Measurements from ENCODE around the gene RAB41. TPM values are rescaled to one million over a fixed set of nuclear protein-coding genes. Genes with fewer than 3 reads are reported as not detected.
"Not testable (repeated sequence)": the region's sequence is repeated elsewhere in the genome, so short reads cannot be mapped to it uniquely, and the experiment has no call there.

RAB41 gene
- not detected in 2 replicates for total RNA-seq

- no peak for DNase-seq
- H3K27me3 Mint-ChIP-seq: no peaks in the 10 kb centered on the region
- no peak within 1 kb of the TSS for H3K27ac Mint-ChIP-seq
- peaks cover 8% of the 10 kb centered on the region for H3K36me3 Mint-ChIP-seq (ENCODE audit: low read depth)
- intact Hi-C loops (cut with micrococcal nuclease): no loop called here
- no peaks in the 10 kb centered on the region for H3K9me3 Mint-ChIP-seq
- H3K4me3 Mint-ChIP-seq: no peak within 1 kb of the TSS
- H3K4me1 Mint-ChIP-seq: no peaks in the 10 kb centered on the region
Measured at GRCh38 chrX:70281951-70282350, at the start of gene RAB41. RAB41 (plus strand) TSS chrX:70282172; CDS start chrX:70282218, 46 bp downstream.

- intact Hi-C loops (cut with micrococcal nuclease): no loop called here
- peaks cover 10% of the 10 kb centered on the region for H3K4me1 Mint-ChIP-seq
- H3K36me3 Mint-ChIP-seq (ENCODE audit: low read depth): no peaks in the 10 kb centered on the region
- H3K27ac Mint-ChIP-seq: no peak within 1 kb of the TSS
- no peak for DNase-seq
- no peaks in the 10 kb centered on the region for H3K9me3 Mint-ChIP-seq
- no peaks in the 10 kb centered on the region for H3K27me3 Mint-ChIP-seq
- H3K4me3 Mint-ChIP-seq: no peak within 1 kb of the TSS
Measured at GRCh38 chrX:70234355-70234754, 47.6 kb upstream of the RAB41 start, which contains the start of gene AWAT1. AWAT1 (plus strand) TSS chrX:70234655; CDS start chrX:70234696, 41 bp downstream.

GRCh38 chrX:70240751-70241150, 41.2 kb upstream of the RAB41 start:
- Mint-ChIP-seq H3K4me1 (no peaks in the 10 kb centered on the region), H3K4me3 (no peak overlapping the region), H3K36me3 (ENCODE audit: low read depth) (no peaks in the 10 kb centered on the region), H3K9me3 (no peaks in the 10 kb centered on the region), H3K27ac (no peak overlapping the region), H3K27me3 (no peaks in the 10 kb centered on the region)
- DNase-seq: no peak
- intact Hi-C loops (cut with micrococcal nuclease): no loop called here

GRCh38 chrX:70241501-70241900, 40.5 kb upstream of the RAB41 start:
- Mint-ChIP-seq H3K4me3 (no peak overlapping the region), H3K27ac (no peak overlapping the region), H3K36me3 (ENCODE audit: low read depth) (no peaks in the 10 kb centered on the region), H3K4me1 (no peaks in the 10 kb centered on the region), H3K27me3 (no peaks in the 10 kb centered on the region), H3K9me3 (no peaks in the 10 kb centered on the region)
- DNase-seq: no peak
- intact Hi-C loops (cut with micrococcal nuclease): no loop called here

GRCh38 chrX:70243601-70244000, 38.4 kb upstream of the RAB41 start:
- H3K9me3 Mint-ChIP-seq; H3K36me3 Mint-ChIP-seq (ENCODE audit: low read depth); DNase-seq; intact Hi-C loops (cut with micrococcal nuclease); H3K4me1 Mint-ChIP-seq; H3K27ac Mint-ChIP-seq; H3K27me3 Mint-ChIP-seq; H3K4me3 Mint-ChIP-seq: not testable (repeated sequence)

- Mint-ChIP-seq H3K27me3 (no peaks in the 10 kb centered on the region), H3K4me1 (no peaks in the 10 kb centered on the region), H3K27ac (no peak overlapping the region), H3K9me3 (no peaks in the 10 kb centered on the region), H3K36me3 (ENCODE audit: low read depth) (no peaks in the 10 kb centered on the region), H3K4me3 (no peak overlapping the region)
- intact Hi-C loops (cut with micrococcal nuclease): no loop called here
- no peak for DNase-seq
Measured at GRCh38 chrX:70244881-70245280, 37.1 kb upstream of the RAB41 start.

- no peaks in the 10 kb centered on the region for H3K4me1 Mint-ChIP-seq
- no peaks in the 10 kb centered on the region for H3K36me3 Mint-ChIP-seq (ENCODE audit: low read depth)
- DNase-seq: no peak
- H3K4me3 Mint-ChIP-seq: no peak overlapping the region
- no peaks in the 10 kb centered on the region for H3K27me3 Mint-ChIP-seq
- H3K9me3 Mint-ChIP-seq: no peaks in the 10 kb centered on the region
- intact Hi-C loops (cut with micrococcal nuclease): no loop called here
- H3K27ac Mint-ChIP-seq: no peak overlapping the region
Measured at GRCh38 chrX:70247252-70247651, 34.7 kb upstream of the RAB41 start.

GRCh38 chrX:70252491-70252890, 29.5 kb upstream of the RAB41 start:
- Mint-ChIP-seq H3K27me3 (no peaks in the 10 kb centered on the region), H3K4me3 (no peak overlapping the region), H3K9me3 (peaks cover 3% of the 10 kb centered on the region), H3K36me3 (ENCODE audit: low read depth) (no peaks in the 10 kb centered on the region), H3K27ac (no peak overlapping the region), H3K4me1 (peaks cover 16% of the 10 kb centered on the region)
- intact Hi-C loops (cut with micrococcal nuclease): no loop called here
- no peak for DNase-seq

- H3K4me1 Mint-ChIP-seq: peaks cover 16% of the 10 kb centered on the region
- no peak for DNase-seq
- no peaks in the 10 kb centered on the region for H3K36me3 Mint-ChIP-seq (ENCODE audit: low read depth)
- H3K27me3 Mint-ChIP-seq: no peaks in the 10 kb centered on the region
- intact Hi-C loops (cut with micrococcal nuclease): no loop called here
- peaks cover 3% of the 10 kb centered on the region for H3K9me3 Mint-ChIP-seq
- no peak overlapping the region for H3K4me3 Mint-ChIP-seq
- peak overlapping the region; percentile 57 for H3K27ac Mint-ChIP-seq
Measured at GRCh38 chrX:70253377-70254062, 28.5 kb upstream of the RAB41 start.

- Mint-ChIP-seq H3K4me3 (no peak overlapping the region), H3K27me3 (no peaks in the 10 kb centered on the region), H3K4me1 (peaks cover 16% of the 10 kb centered on the region), H3K27ac (peak overlapping the region; percentile 57), H3K36me3 (ENCODE audit: low read depth) (no peaks in the 10 kb centered on the region), H3K9me3 (peaks cover 3% of the 10 kb centered on the region)
- intact Hi-C loops (cut with micrococcal nuclease): no loop called here
- no peak for DNase-seq
Measured at GRCh38 chrX:70254063-70254400, 27.9 kb upstream of the RAB41 start.

GRCh38 chrX:70254909-70255308, 27.1 kb upstream of the RAB41 start:
- Mint-ChIP-seq H3K36me3 (ENCODE audit: low read depth) (no peaks in the 10 kb centered on the region), H3K27ac (no peak overlapping the region), H3K4me1 (peaks cover 16% of the 10 kb centered on the region), H3K9me3 (peaks cover 3% of the 10 kb centered on the region), H3K27me3 (no peaks in the 10 kb centered on the region), H3K4me3 (no peak overlapping the region)
- DNase-seq: no peak
- intact Hi-C loops (cut with micrococcal nuclease): no loop called here

- H3K27me3 Mint-ChIP-seq: no peaks in the 10 kb centered on the region
Measured at GRCh38 chrX:70255452-70255851, 26.5 kb upstream of the RAB41 start.

GRCh38 chrX:70257423-70258288, 24.3 kb upstream of the RAB41 start:
- H3K9me3 Mint-ChIP-seq: peaks cover 2% of the 10 kb centered on the region
- intact Hi-C loops (cut with micrococcal nuclease): no loop called here
- peaks cover 16% of the 10 kb centered on the region for H3K4me1 Mint-ChIP-seq
- H3K27ac Mint-ChIP-seq: no peak overlapping the region
- no peak overlapping the region for H3K4me3 Mint-ChIP-seq
- H3K36me3 Mint-ChIP-seq (ENCODE audit: low read depth): no peaks in the 10 kb centered on the region
- DNase-seq: no peak
- H3K27me3 Mint-ChIP-seq: no peaks in the 10 kb centered on the region

More at GRCh38 chrX:70255452-70255851, 26.5 kb upstream of the RAB41 start:
- no peak overlapping the region for H3K4me3 Mint-ChIP-seq
- no peak for DNase-seq
- no peaks in the 10 kb centered on the region for H3K36me3 Mint-ChIP-seq (ENCODE audit: low read depth)
- H3K27ac Mint-ChIP-seq: no peak overlapping the region
- H3K4me1 Mint-ChIP-seq: peaks cover 16% of the 10 kb centered on the region
- peaks cover 3% of the 10 kb centered on the region for H3K9me3 Mint-ChIP-seq
- intact Hi-C loops (cut with micrococcal nuclease): no loop called here

- Mint-ChIP-seq H3K4me1 (no peaks in the 10 kb centered on the region), H3K27ac (no peak within 1 kb of the TSS), H3K36me3 (ENCODE audit: low read depth) (no peaks in the 10 kb centered on the region), H3K4me3 (no peak within 1 kb of the TSS), H3K27me3 (no peaks in the 10 kb centered on the region), H3K9me3 (no peaks in the 10 kb centered on the region)
- intact Hi-C loops (cut with micrococcal nuclease): loop anchor here (10.0 kb wide), 1 partner anchor 125 kb away; the partner anchor contains the start of gene IGBP1
- no peak for DNase-seq
Measured at GRCh38 chrX:70260104-70260503, 21.9 kb upstream of the RAB41 start, which contains the start of gene P2RY4. P2RY4 (minus strand) TSS chrX:70260204; CDS start chrX:70259624, 580 bp downstream.
